Breast epithelium (tissue), 3 donors: ENCODE measurements around the gene GART.

Source experiments
- CTCF ChIP-seq, 3 donors: fragments of 450-650 bp; IDR thresholded peaks; one replicate each; pipeline ENCODE4 v1.5.1; 2016 to 2017; ENCODE audit warnings: antibody characterized with exemption in 3 of 3, mild to moderate bottlenecking in 3 of 3, moderate library complexity in 3 of 3
- POLR2A ChIP-seq: fragments of 450-650 bp; IDR thresholded peaks from one replicate; pipeline ENCODE4 v1.6.1; 2016; ENCODE audit warnings: antibody characterized with exemption, mild to moderate bottlenecking, moderate library complexity
- POLR2AphosphoS5 ChIP-seq, 3 donors: sonication (generic); formaldehyde crosslinking; IDR thresholded peaks; one replicate each; pipeline ENCODE4 v1.6.1; 2017; ENCODE audit warnings: antibody characterized with exemption in 3 of 3

GRCh38 chr21:33554982-33555344, 13.0 kb upstream of the GART start:
- TF ChIP-seq POLR2AphosphoS5 (IDR thresholded peaks at IDR 0.05), result no peak
- TF ChIP-seq POLR2A, result no peak
- TF ChIP-seq CTCF (IDR thresholded peaks at IDR 0.05), result no peak
